Measurements from ENCODE around the gene ABCC9. TPM values are rescaled to one million over a fixed set of nuclear protein-coding genes. Genes with fewer than 3 reads are reported as not detected.

Gene ABCC9
- total RNA-seq, 1 experiment from 2014 or later: not detected

GRCh38 chr12:21892341-21892740 lies 48.9 kb downstream of the ABCC9 start:
- Mint-ChIP-seq H3K36me3 (ENCODE audit: insufficient read depth in 1 of 3, low read depth in 3 of 3) (no peaks in the 10 kb centered on the region; a peak in 1 of 7 replicates), H3K4me1 (no peaks in the 10 kb centered on the region), H3K4me3 (no peak overlapping the region), H3K27me3 (ENCODE audit: low read depth) (no peaks in the 10 kb centered on the region; the same call in 1 of the 2 replicates), H3K27ac (no peak overlapping the region), H3K9me3 (no peaks in the 10 kb centered on the region; a peak in 1 of 5 replicates)
- H2AFZ ChIP-seq (ENCODE audit: low read length): no peak overlapping the region
- H3K27me3 ChIP-seq (ENCODE audit: insufficient read depth, low read length): no peaks in the 10 kb centered on the region
- H2BK120ac ChIP-seq (ENCODE audit: low read depth, low read length, poor library complexity, severe bottlenecking): no peak overlapping the region
- no peak overlapping the region for H2BK20ac ChIP-seq (ENCODE audit: low read depth, low read length, poor library complexity, severe bottlenecking)
- no peak overlapping the region for H3T11ph ChIP-seq (ENCODE audit: low read length)
- no peak overlapping the region for H4K8ac ChIP-seq (replicated peaks; ENCODE audit: insufficient read length, low read depth, low read length)
- H3K27ac ChIP-seq (ENCODE audit: insufficient read length, low read depth, low read length): no peak overlapping the region
- no peaks in the 10 kb centered on the region for H3K9me3 ChIP-seq (ENCODE audit: control insufficient read depth, low read depth, low read length)
- no peak overlapping the region for H3K56ac ChIP-seq (ENCODE audit: insufficient read length, low read depth, low read length)
- TF ChIP-seq CTCF (conservative IDR thresholded peaks at IDR 0.05): no peak
- no peaks in the 10 kb centered on the region for H3K79me2 ChIP-seq (ENCODE audit: insufficient read depth, low read length)
- no peak overlapping the region for H3K18ac ChIP-seq (ENCODE audit: insufficient read length, low read depth, low read length)
- no peak overlapping the region for H2BK12ac ChIP-seq (ENCODE audit: insufficient read length, low read depth, low read length)
- no peak overlapping the region for H3K23ac ChIP-seq (ENCODE audit: insufficient read length, low read depth, low read length)
- H3K14ac ChIP-seq (ENCODE audit: insufficient read depth, low read length): no peak overlapping the region
- H4K5ac ChIP-seq (ENCODE audit: insufficient read length, low read depth, low read length): no peak overlapping the region
- H3K23me2 ChIP-seq (ENCODE audit: insufficient read length, low read depth, low read length, poor library complexity, severe bottlenecking): no peaks in the 10 kb centered on the region
- no peak overlapping the region for H3K4ac ChIP-seq (ENCODE audit: low read depth, low read length)
- H2AK5ac ChIP-seq (ENCODE audit: insufficient read length, low read length): no peak overlapping the region
- no peak overlapping the region for H3K9ac ChIP-seq (ENCODE audit: extremely low read depth, insufficient read length, low read length)
- no peak overlapping the region for H2BK15ac ChIP-seq (ENCODE audit: low read depth, low read length)
- no peaks in the 10 kb centered on the region for H3K4me1 ChIP-seq (ENCODE audit: insufficient read depth, low read length)
- WGBS (ENCODE audit: extremely low coverage, insufficient read length, low lambda C conversion rate): no CpG with 5 or more reads among the region's 1 CpG
- DNase-seq: no peak
- no peaks in the 10 kb centered on the region for H3K79me1 ChIP-seq (ENCODE audit: insufficient read depth, low read depth, low read length, poor library complexity, severe bottlenecking)
- no peak overlapping the region for H2BK5ac ChIP-seq (ENCODE audit: insufficient read length, low read length)
- no peak overlapping the region for H4K91ac ChIP-seq (ENCODE audit: insufficient read length, low read depth, low read length)
- H4K20me1 ChIP-seq (ENCODE audit: control insufficient read depth, insufficient read depth, insufficient read length): no peaks in the 10 kb centered on the region
- H3K4me2 ChIP-seq (ENCODE audit: insufficient read depth, insufficient read length, low read length): no peak overlapping the region

All from H9 (cell line).